GM19455 (cell line): ENCODE data around the gene C6orf136.

Experiments
- ATAC-seq: cut with Tn5 transposase; IDR thresholded peaks from one replicate; pipeline ENCODE4 v1.9.1; 2021; ENCODE audit not compliant: unreplicated experiment

C6orf136 gene

DNA sequence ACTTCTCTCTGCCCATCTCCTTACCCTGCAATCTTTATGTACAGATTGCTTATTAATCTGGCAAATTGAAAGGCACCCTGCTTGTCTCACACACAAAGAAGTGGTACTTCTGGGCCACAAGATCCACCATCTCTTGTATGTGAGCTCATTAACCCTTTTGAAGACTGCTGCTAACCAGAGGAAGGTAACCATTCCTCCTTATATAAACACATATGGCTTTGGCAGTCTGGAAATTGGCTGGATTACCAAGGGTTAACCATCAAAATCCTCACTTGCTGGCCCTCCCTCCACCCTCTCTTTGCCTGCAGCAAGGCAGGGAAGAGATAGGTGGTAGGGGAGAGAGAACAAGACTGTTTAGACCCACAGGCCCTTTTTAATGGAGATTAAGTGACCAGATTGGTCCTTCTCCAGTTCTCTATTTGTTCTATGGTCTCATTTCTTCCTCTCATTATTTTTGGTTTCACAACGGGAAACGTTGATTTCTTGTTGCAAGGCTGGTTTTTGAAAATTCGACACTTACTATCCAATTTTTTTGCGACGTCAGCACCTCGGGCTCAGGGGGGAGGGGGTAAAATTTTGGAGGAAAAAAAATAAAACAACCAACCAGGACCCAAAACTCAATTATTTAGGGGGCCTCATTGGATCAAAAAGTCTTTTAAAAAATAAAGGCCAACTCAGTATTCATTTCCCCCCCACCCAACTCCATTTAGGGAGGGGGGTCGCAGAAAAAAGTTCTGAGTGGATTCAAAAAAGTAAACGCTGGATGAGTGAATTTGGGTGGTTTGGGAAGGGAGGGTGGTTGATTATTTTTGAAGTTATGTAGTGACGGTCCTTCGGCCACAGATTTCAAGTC lies 30.7 kb upstream of the C6orf136 start:
- no peak for ATAC-seq

GRCh38 chr6:30616811-30617564 lies 29.9 kb upstream of the C6orf136 start, which contains the start of gene PPP1R10:
PPP1R10 (minus strand) TSS chr6:30617243; CDS start chr6:30609944, 7,299 bp downstream.
- peak; percentile 58 for ATAC-seq

- peak; percentile 73 for ATAC-seq
Observed at GRCh38 chr6:30617565-30618269, 29.2 kb upstream of the C6orf136 start, which contains the start of gene MRPS18B. MRPS18B (plus strand) TSS chr6:30617840; CDS start chr6:30617866, 26 bp downstream.

- no peak for ATAC-seq
Observed at GRCh38 chr6:30618270-30618797, 28.6 kb upstream of the C6orf136 start.

DNA sequence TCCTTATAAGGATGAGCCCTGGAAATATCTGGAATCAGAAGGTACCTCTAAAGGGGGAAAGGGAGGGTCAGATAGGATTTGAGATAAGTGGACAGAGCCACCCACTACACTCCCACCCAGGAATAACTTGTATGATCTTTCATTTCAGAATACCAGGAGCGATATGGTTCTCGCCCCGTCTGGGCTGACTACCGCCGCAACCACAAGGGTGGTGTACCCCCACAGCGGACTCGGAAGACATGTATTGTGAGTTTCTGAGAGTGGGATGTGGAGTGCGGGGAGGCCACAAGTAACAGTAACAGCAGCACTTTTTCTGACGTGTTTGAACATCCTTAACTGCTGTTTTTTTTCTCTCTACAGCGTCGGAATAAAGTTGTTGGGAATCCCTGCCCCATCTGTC lies 27.4 kb upstream of the C6orf136 start:
- ATAC-seq = no peak

- ATAC-seq = no peak
Observed at GRCh38 chr6:30625511-30625910, 21.4 kb upstream of the C6orf136 start.

DNA sequence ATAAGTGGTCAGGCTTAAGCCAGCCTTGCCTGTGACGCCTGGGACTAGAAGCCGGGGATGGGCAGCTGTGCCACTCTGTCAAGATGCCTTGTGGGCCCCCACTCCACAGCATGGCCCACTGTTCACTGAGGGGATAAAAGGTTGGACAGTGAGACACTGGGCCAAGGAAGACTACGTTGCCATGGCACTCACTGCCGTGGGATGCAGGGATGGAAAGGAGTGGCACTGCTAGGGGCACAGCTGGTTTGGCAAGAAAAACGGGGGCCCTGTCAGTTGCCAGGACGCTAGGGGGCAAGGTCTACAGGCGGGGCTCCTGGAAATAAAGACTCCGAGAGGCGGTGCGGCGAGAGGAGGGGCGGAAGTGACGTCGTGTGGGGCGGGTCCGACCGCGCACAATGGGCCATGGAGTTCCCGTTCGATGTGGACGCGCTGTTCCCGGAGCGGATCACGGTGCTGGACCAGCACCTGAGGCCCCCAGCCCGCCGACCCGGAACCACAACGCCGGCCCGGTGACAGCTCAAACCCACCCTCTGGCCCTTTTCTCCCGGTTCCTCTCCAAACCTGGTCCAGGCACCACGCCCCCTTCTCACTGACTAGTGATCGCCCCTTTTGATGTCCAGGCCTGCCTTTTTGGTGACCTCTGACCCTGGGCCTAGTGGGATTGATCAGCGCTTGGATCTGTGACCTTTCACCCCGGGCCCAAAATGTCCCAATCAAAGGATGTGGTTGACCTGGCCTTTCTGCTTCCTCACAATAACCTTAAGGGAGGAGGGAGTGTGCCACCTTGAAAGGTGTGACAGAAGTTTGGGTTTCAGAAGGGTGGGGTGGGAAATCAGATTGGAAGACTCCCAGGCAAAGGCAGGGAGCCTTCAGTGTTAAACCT lies 20.2 kb upstream of the C6orf136 start, which contains the start of gene ATAT1:
Gene ATAT1 (plus strand): TSS at position 391 of the 883 bp plus-strand sequence.
- peak; percentile 86 for ATAC-seq

- no peak for ATAC-seq
Observed at GRCh38 chr6:30635834-30636233, 11.1 kb upstream of the C6orf136 start.

- ATAC-seq = no peak
Observed at GRCh38 chr6:30640481-30640880, 6.5 kb upstream of the C6orf136 start.

- ATAC-seq = no peak
Observed at GRCh38 chr6:30641048-30641447, 5.9 kb upstream of the C6orf136 start.

DNA sequence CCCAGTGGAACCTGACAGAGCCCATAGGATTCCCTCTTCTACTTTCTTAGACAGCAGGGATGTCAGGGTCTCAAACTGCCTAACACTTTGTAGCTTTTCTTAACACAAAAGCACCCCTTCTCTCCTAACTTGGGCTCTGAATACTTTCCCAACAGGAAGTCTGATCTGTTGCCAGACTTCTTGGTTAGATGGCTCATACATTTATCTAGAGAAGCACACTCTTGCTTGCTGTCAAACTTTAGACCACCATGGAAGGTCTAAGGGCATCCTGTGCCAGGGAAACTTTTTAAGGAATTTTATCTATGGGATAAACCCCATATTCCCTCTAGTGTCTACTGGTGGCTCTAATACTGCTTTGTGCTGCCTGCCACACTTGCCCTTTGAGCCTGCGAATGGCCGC lies 3.3 kb upstream of the C6orf136 start:
- ATAC-seq = no peak

GRCh38 chr6:30644769-30645168 lies 2.2 kb upstream of the C6orf136 start:
- ATAC-seq = no peak

DNA sequence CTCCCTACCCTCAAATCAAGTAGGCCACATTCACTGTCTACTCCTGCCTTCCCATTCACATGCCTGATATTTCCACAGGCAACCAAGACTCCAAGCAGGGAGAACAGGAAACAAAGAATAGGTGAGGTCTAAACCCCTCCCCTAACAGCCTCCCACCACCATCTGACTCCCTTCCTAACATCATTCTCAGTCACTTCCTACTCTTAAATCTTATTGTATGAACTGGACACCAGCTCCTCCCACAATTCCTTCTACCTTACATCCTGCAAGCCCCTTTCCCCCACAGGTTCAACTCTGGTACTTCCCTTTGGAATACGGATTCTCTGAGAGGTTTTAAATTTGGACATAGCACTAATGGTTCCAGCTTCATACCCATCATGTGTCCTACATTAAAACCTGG lies 944 bp upstream of the C6orf136 start:
- no peak for ATAC-seq

DNA sequence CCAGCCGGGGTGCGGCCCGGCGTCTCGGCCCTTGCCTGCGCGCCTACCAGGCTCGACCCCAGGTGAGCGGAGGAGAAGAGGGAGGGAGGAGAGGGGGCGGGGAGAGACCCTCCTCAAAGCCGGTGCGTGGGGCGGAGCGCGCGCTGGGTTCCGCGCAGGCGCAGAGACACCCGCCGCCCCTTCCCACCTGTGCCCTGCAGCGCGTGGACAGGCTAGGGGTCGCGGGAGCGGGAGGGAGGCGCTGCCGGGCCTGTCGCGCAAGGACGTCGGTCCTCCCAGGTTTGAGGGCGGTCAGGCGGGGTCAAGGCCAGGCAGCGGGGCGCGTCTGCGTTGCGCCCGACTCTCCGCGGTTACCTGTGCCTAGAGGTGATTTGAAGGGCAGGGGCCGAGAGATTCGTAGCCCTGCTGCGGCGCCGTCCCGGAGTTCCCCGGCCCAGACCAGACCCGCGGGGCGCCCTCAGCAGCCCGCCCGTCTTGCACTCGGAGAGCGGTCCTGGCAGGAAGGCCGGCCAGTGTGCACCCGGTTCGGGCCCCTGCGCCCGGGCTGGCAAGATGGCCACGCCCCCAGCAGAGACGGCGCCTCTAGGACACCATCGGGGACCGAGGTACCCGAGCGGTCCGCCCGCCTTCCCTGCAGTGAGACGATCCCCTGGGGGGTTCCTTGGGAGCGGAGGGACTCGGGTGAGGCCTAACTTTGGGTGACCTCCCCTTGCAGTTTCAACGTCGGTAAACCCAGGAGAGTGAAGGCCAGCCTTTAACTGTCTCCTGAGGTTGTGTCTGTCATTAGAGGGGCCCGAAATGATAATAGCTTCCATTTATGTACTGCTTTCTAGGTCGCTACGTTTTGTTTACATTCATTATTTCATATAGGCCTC lies 546 bp downstream of the C6orf136 start:
- ATAC-seq = peak; percentile 72

- ATAC-seq = no peak
Observed at GRCh38 chr6:30651143-30651542, 4.2 kb downstream of the C6orf136 start.

- no peak for ATAC-seq
Observed at GRCh38 chr6:30654798-30655742, 8.1 kb downstream of the C6orf136 start.

DNA sequence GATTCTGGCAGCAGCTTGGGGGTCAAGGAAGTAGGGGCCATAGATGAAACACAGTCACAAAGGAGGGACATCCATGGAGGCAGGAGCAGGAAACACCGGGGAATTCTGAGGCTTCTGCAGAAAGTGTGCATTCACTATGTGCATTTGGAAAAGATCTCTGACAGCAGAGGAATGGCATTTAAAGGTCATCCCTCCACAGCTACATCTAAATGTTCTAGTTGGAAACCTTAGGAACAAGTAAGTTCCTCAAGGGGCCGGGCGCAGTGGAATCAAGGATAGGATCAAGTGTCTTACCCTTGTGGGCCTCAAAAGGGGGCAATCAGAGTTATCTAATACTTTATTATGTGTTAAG lies 8.8 kb downstream of the C6orf136 start:
- no peak for ATAC-seq

- no peak for ATAC-seq
Observed at GRCh38 chr6:30656513-30656912, 9.6 kb downstream of the C6orf136 start.
